Measurements from ENCODE around the gene ZNF281.

Gene ZNF281

DNA sequence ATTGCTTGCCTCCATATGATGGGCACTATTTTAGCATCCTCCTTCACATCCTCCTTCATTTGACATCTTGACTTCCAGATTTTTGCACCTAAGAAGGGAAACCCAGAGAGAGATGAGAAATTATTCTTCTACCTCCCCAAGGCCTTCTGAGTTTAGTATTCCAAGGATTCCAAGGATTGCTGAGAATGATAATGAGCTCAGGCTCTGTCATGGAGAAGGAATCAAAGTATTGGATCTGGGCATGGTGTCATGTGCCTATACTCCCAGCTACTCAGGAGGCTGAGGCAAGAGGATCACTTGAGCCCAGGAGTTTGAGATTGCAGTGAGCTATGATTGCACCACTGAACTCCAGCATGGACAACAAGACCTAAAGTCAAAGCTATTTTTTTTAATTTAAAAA, 26.6 kb upstream of the ZNF281 start:
- Histone ChIP-seq H3K36me3 (ENCODE audit: control insufficient read depth in 2 of 2, insufficient read depth in 1 of 2, low read length in 2 of 2) (no peaks in the 10 kb centered on the region), H3K9me3 (ENCODE audit: control insufficient read depth, insufficient read depth, low read depth, low read length) (no peaks in the 10 kb centered on the region), H3K4me3 (ENCODE audit: low read depth, low read length) (no peak overlapping the region), H3K4me1 (ENCODE audit: control insufficient read depth, insufficient read depth, low read length) (no peaks in the 10 kb centered on the region), H3K27ac (ENCODE audit: extremely low read depth, low read depth, low read length) (no peak overlapping the region)
- TF ChIP-seq, protein P1, sequence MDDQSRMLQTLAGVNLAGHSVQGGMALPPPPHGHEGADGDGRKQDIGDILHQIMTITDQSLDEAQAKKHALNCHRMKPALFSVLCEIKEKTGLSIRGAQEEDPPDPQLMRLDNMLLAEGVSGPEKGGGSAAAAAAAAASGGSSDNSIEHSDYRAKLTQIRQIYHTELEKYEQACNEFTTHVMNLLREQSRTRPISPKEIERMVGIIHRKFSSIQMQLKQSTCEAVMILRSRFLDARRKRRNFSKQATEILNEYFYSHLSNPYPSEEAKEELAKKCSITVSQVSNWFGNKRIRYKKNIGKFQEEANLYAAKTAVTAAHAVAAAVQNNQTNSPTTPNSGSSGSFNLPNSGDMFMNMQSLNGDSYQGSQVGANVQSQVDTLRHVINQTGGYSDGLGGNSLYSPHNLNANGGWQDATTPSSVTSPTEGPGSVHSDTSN (CRISPR knock-in tag; IDR thresholded peaks at IDR 0.05): no peak
- TF ChIP-seq EGR2 (tag by site-specific recombination; IDR thresholded peaks at IDR 0.05; ENCODE audit: low read depth) (no peak), ZNF341 (tag by site-specific recombination; IDR thresholded peaks at IDR 0.05; ENCODE audit: low read depth) (no peak), ZNF24 (tag by site-specific recombination; IDR thresholded peaks at IDR 0.05) (no peak), ZNF133 (tag by site-specific recombination; IDR thresholded peaks at IDR 0.05) (no peak), ZNF114 (tag by site-specific recombination; IDR thresholded peaks at IDR 0.05) (no peak), ZNF549 (tag by site-specific recombination; IDR thresholded peaks at IDR 0.05) (no peak), ZBTB1 (tag by site-specific recombination; IDR thresholded peaks at IDR 0.05) (no peak), ZNF354C (tag by site-specific recombination; IDR thresholded peaks at IDR 0.05; ENCODE audit: borderline replicate concordance, low read depth) (no peak), ZBTB10 (tag by site-specific recombination; IDR thresholded peaks at IDR 0.05) (no peak), ZNF529 (tag by site-specific recombination; IDR thresholded peaks at IDR 0.05; ENCODE audit: insufficient replicate concordance) (no peak), ELK4 (IDR thresholded peaks at IDR 0.05; ENCODE audit: borderline replicate concordance, low read depth, low read length) (no peak), KLF10 (tag by site-specific recombination; IDR thresholded peaks at IDR 0.05) (no peak), ZNF449 (tag by site-specific recombination; IDR thresholded peaks at IDR 0.05) (no peak), ZNF311 (tag by site-specific recombination; IDR thresholded peaks at IDR 0.05; ENCODE audit: borderline replicate concordance) (no peak), SP7 (tag by site-specific recombination; IDR thresholded peaks at IDR 0.05) (no peak)
- CTCF ChIA-PET: interaction anchor here (0.6 kb wide), 2 partner anchors 39 to 1737 kb away, joined by 3 to 6 read pairs; no protein-coding TSS in a partner anchor
- POLR2A ChIA-PET: no interaction called here

DNA sequence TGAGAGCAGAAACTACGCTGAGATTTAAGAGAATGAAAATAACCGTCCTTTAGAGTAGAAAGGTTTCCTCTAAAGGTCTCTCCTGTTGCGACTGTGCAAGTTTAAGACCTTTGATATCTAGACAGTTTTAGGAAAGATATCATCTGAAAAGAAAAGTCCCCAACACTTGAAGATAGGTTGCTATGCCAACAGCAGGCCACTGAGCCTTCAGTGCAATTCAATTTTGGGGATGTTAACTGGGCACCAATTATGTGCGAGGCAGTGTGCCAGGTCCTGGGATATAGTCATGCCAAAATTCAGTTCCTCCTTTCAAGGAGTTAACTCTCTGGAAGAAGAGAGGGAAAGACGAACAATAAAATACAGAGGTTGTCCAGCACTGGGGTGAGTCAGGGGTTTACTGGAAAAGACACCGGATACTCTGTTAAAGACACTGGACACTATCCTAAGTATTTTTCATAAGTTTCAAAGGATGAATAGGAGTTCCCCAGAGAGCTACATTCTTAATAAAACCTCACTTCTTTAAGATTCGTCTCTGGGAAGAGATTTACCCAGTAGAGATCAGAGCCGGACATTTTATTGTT, 25.5 kb upstream of the ZNF281 start:
- H3K27ac ChIP-seq (ENCODE audit: extremely low read depth, low read depth, low read length): no peak overlapping the region
- H3K9me3 ChIP-seq (ENCODE audit: control insufficient read depth, insufficient read depth, low read depth, low read length): no peaks in the 10 kb centered on the region
- CTCF ChIA-PET: interaction anchor here (0.5 kb wide), 1 partner anchor 13 kb away, joined by 3 read pairs; no protein-coding TSS in a partner anchor
- TF ChIP-seq IKZF3 (tag by site-specific recombination; IDR thresholded peaks at IDR 0.05) (no peak), ZNF549 (tag by site-specific recombination; IDR thresholded peaks at IDR 0.05) (no peak), ZNF639 (tag by site-specific recombination; IDR thresholded peaks at IDR 0.05) (no peak), ZNF239 (tag by site-specific recombination; IDR thresholded peaks at IDR 0.05) (no peak), ZNF610 (tag by site-specific recombination; IDR thresholded peaks at IDR 0.05; ENCODE audit: borderline replicate concordance) (no peak)
- TF ChIP-seq, protein P2, sequence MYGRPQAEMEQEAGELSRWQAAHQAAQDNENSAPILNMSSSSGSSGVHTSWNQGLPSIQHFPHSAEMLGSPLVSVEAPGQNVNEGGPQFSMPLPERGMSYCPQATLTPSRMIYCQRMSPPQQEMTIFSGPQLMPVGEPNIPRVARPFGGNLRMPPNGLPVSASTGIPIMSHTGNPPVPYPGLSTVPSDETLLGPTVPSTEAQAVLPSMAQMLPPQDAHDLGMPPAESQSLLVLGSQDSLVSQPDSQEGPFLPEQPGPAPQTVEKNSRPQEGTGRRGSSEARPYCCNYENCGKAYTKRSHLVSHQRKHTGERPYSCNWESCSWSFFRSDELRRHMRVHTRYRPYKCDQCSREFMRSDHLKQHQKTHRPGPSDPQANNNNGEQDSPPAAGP (tag by site-specific recombination; IDR thresholded peaks at IDR 0.05): no peak
- TF ChIP-seq, protein P3, sequence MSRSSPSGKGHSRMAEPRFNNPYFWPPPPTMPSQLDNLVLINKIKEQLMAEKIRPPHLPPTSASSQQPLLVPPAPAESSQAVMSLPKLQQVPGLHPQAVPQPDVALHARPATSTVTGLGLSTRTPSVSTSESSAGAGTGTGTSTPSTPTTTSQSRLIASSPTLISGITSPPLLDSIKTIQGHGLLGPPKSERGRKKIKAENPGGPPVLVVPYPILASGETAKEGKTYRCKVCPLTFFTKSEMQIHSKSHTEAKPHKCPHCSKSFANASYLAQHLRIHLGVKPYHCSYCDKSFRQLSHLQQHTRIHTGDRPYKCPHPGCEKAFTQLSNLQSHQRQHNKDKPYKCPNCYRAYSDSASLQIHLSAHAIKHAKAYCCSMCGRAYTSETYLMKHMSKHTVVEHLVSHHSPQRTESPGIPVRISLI (tag by site-specific recombination; IDR thresholded peaks at IDR 0.05): no peak

More for the DNA sequence above, 25.5 kb upstream of the ZNF281 start:
- H3K4me1 ChIP-seq (ENCODE audit: control insufficient read depth, insufficient read depth, low read length): no peaks in the 10 kb centered on the region
- POLR2A ChIA-PET: no interaction called here
- no peak overlapping the region for H3K4me3 ChIP-seq (ENCODE audit: low read depth, low read length)
- H3K36me3 ChIP-seq (ENCODE audit: control insufficient read depth in 2 of 2, insufficient read depth in 1 of 2, low read length in 2 of 2): no peaks in the 10 kb centered on the region
